GM12874 (cell line): ENCODE measurements around the gene NCAPD2.

Experiments used
- TF ChIP-seq, protein P1 (sequence below): IDR thresholded peaks from 2 replicates; pipeline ENCODE4 v1.5.1; 2011; ENCODE audit warnings: low read depth, mild to moderate bottlenecking, control low read depth, low read length, moderate library complexity; ENCODE audit not compliant: insufficient read depth

Gene NCAPD2

DNA sequence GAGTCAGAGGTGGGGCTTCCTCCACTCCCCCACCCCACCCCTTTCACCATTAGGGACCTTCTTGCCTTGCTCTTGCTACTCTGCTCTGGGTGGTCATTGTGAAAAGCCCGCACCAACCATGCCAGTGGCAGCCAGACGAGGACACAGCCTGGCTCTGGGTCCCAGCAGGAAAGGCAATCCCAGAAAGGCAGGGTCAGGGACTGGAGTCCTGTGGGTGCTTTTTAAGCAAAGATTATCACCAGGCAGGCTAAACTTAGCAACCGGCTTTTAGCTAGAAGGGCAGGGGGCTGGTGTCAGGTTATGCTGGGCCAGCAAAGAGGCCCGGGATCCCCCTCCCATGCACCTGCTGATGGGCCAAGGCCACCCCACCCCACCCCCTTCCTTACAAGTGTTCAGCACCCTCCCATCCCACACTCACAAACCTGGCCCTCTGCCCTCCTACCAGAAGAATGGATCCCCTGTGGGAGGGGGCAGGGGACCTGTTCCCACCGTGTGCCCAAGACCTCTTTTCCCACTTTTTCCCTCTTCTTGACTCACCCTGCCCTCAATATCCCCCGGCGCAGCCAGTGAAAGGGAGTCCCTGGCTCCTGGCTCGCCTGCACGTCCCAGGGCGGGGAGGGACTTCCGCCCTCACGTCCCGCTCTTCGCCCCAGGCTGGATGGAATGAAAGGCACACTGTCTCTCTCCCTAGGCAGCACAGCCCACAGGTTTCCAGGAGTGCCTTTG lies 39.2 kb downstream of the NCAPD2 start:
- TF ChIP-seq, protein P1, sequence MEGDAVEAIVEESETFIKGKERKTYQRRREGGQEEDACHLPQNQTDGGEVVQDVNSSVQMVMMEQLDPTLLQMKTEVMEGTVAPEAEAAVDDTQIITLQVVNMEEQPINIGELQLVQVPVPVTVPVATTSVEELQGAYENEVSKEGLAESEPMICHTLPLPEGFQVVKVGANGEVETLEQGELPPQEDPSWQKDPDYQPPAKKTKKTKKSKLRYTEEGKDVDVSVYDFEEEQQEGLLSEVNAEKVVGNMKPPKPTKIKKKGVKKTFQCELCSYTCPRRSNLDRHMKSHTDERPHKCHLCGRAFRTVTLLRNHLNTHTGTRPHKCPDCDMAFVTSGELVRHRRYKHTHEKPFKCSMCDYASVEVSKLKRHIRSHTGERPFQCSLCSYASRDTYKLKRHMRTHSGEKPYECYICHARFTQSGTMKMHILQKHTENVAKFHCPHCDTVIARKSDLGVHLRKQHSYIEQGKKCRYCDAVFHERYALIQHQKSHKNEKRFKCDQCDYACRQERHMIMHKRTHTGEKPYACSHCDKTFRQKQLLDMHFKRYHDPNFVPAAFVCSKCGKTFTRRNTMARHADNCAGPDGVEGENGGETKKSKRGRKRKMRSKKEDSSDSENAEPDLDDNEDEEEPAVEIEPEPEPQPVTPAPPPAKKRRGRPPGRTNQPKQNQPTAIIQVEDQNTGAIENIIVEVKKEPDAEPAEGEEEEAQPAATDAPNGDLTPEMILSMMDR = no peak

DNA sequence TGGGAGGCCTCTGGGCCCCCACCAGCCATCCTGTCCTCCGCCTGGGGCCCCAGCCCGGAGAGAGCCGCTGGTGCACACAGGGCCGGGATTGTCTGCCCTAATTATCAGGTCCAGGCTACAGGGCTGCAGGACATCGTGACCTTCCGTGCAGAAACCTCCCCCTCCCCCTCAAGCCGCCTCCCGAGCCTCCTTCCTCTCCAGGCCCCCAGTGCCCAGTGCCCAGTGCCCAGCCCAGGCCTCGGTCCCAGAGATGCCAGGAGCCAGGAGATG lies 39.7 kb downstream of the NCAPD2 start:
- TF ChIP-seq, protein P1 = no peak

DNA sequence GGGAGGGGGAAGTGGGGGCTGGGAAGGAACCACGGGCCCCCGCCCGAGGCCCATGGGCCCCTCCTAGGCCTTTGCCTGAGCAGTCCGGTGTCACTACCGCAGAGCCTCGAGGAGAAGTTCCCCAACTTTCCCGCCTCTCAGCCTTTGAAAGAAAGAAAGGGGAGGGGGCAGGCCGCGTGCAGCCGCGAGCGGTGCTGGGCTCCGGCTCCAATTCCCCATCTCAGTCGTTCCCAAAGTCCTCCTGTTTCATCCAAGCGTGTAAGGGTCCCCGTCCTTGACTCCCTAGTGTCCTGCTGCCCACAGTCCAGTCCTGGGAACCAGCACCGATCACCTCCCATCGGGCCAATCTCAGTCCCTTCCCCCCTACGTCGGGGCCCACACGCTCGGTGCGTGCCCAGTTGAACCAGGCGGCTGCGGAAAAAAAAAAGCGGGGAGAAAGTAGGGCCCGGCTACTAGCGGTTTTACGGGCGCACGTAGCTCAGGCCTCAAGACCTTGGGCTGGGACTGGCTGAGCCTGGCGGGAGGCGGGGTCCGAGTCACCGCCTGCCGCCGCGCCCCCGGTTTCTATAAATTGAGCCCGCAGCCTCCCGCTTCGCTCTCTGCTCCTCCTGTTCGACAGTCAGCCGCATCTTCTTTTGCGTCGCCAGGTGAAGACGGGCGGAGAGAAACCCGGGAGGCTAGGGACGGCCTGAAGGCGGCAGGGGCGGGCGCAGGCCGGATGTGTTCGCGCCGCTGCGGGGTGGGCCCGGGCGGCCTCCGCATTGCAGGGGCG lies 40.2 kb downstream of the NCAPD2 start, which contains the start of gene GAPDH:
Gene GAPDH, plus strand, starts transcription at position 595 of the 772 bp plus-strand sequence. CDS start 316 bp downstream, outside the sequence.
- TF ChIP-seq, protein P1 = no peak

DNA sequence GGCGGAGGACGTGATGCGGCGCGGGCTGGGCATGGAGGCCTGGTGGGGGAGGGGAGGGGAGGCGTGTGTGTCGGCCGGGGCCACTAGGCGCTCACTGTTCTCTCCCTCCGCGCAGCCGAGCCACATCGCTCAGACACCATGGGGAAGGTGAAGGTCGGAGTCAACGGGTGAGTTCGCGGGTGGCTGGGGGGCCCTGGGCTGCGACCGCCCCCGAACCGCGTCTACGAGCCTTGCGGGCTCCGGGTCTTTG lies 40.7 kb downstream of the NCAPD2 start:
- TF ChIP-seq, protein P1 = no peak

DNA sequence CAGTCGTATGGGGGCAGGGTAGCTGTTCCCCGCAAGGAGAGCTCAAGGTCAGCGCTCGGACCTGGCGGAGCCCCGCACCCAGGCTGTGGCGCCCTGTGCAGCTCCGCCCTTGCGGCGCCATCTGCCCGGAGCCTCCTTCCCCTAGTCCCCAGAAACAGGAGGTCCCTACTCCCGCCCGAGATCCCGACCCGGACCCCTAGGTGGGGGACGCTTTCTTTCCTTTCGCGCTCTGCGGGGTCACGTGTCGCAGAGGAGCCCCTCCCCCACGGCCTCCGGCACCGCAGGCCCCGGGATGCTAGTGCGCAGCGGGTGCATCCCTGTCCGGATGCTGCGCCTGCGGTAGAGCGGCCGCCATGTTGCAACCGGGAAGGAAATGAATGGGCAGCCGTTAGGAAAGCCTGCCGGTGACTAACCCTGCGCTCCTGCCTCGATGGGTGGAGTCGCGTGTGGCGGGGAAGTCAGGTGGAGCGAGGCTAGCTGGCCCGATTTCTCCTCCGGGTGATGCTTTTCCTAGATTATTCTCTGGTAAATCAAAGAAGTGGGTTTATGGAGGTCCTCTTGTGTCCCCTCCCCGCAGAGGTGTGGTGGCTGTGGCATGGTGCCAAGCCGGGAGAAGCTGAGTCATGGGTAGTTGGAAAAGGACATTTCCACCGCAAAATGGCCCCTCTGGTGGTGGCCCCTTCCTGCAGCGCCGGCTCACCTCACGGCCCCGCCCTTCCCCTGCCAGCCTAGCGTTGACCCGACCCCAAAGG lies 41.2 kb downstream of the NCAPD2 start:
- TF ChIP-seq, protein P1 = no peak

DNA sequence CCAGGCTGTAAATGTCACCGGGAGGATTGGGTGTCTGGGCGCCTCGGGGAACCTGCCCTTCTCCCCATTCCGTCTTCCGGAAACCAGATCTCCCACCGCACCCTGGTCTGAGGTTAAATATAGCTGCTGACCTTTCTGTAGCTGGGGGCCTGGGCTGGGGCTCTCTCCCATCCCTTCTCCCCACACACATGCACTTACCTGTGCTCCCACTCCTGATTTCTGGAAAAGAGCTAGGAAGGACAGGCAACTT lies 41.7 kb downstream of the NCAPD2 start:
- TF ChIP-seq, protein P1 = no peak

DNA sequence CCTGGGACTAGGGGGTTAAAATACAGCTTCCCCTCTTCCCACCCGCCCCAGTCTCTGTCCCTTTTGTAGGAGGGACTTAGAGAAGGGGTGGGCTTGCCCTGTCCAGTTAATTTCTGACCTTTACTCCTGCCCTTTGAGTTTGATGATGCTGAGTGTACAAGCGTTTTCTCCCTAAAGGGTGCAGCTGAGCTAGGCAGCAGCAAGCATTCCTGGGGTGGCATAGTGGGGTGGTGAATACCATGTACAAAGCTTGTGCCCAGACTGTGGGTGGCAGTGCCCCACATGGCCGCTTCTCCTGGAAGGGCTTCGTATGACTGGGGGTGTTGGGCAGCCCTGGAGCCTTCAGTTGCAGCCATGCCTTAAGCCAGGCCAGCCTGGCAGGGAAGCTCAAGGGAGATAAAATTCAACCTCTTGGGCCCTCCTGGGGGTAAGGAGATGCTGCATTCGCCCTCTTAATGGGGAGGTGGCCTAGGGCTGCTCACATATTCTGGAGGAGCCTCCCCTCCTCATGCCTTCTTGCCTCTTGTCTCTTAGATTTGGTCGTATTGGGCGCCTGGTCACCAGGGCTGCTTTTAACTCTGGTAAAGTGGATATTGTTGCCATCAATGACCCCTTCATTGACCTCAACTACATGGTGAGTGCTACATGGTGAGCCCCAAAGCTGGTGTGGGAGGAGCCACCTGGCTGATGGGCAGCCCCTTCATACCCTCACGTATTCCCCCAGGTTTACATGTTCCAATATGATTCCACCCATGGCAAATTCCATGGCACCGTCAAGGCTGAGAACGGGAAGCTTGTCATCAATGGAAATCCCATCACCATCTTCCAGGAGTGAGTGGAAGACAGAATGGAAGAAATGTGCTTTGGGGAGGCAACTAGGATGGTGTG lies 42.3 kb downstream of the NCAPD2 start:
- TF ChIP-seq, protein P1 = no peak
